K562 (cell line): ENCODE results near the gene ALOX5. TPM values are rescaled to one million over a fixed set of nuclear protein-coding genes. Genes with fewer than 3 reads are reported as not detected.

Experiments used
- BDP1 ChIP-seq: IDR thresholded peaks from 3 replicates; pipeline ENCODE4 v1.6.1; 2011; ENCODE audit not compliant: insufficient read length, insufficient read depth
- BRF1 ChIP-seq: IDR thresholded peaks from 3 replicates; pipeline ENCODE4 v1.6.1; 2011; ENCODE audit warnings: borderline replicate concordance, mild to moderate bottlenecking; ENCODE audit not compliant: insufficient read length; ENCODE audit errors: extremely low read depth
- CEBPG ChIP-seq, 3 experiments: fragments of 200-800 bp in 1 of 3; sonication (Bioruptor generic) in 1 of 3; sonication (generic) in 1 of 3; formaldehyde crosslinking in 1 of 3; IDR thresholded peaks in 2 of 3; conservative IDR thresholded peaks in 1 of 3; 2 replicates each; pipeline versions ENCODE4 v1.6.1 to v1.8.0; 2016 to 2022; ENCODE audit warnings: missing compliant biosample characterization in 2 of 3, missing genetic modification characterization in 2 of 3, mild to moderate bottlenecking in 1 of 3, missing genetic modification reagents in 1 of 3
- E2F3 ChIP-seq: fragments of 250-450 bp; sonication (Bioruptor Pico); IDR thresholded peaks from 2 replicates; pipeline ENCODE4 v1.4.0; 2020; ENCODE audit warnings: mild to moderate bottlenecking
- FOXP4 ChIP-seq: sonication (generic); formaldehyde crosslinking; IDR thresholded peaks from 2 replicates; pipeline ENCODE4 v1.8.0; 2022; ENCODE audit warnings: mild to moderate bottlenecking, missing genetic modification reagents, borderline replicate concordance
- HMG20B ChIP-seq: fragments of 250-450 bp; sonication (Bioruptor Pico); IDR thresholded peaks from 2 replicates; pipeline ENCODE4 v1.5.0; 2021; ENCODE audit warnings: mild to moderate bottlenecking
- MTA1 ChIP-seq: fragments of 450-650 bp; IDR thresholded peaks from 2 replicates; pipeline ENCODE4 v1.6.1; 2017; ENCODE audit warnings: borderline replicate concordance
- NFE2 ChIP-seq: IDR thresholded peaks from 2 replicates; pipeline ENCODE4 v1.6.1; 2014; ENCODE audit warnings: antibody characterized with exemption, low read depth
- PCBP1 ChIP-seq: fragments of 200-400 bp; formaldehyde crosslinking; IDR thresholded peaks from 2 replicates; pipeline ENCODE4 v1.6.1; 2018; ENCODE audit warnings: mild to moderate bottlenecking, low read depth, low read length; ENCODE audit not compliant: poor library complexity, severe bottlenecking
- TAF15 ChIP-seq: fragments of 200-400 bp; formaldehyde crosslinking; IDR thresholded peaks from 2 replicates; pipeline ENCODE4 v1.6.1; 2017; ENCODE audit warnings: mild to moderate bottlenecking, low read depth, low read length, moderate library complexity
- TRIM25 ChIP-seq: fragments of 450-650 bp; IDR thresholded peaks from 2 replicates; pipeline ENCODE4 v1.7.0; 2016; ENCODE audit warnings: borderline replicate concordance
- USF1 ChIP-seq: sonication (generic); formaldehyde crosslinking; IDR thresholded peaks from 2 replicates; pipeline ENCODE4 v1.9.0; 2022; ENCODE audit warnings: mild to moderate bottlenecking, missing genetic modification reagents
- ZNF668 ChIP-seq: fragments of 250-450 bp; sonication (Bioruptor Pico); IDR thresholded peaks from 2 replicates; pipeline ENCODE4 v1.8.0; 2022; ENCODE audit warnings: mild to moderate bottlenecking, inconsistent platforms
- polyA plus RNA-seq, 8 experiments: library from polyadenylated mRNA; depleted of rRNA in 4 of 8; stranded (reverse) in 5 of 8; unstranded in 3 of 8; fragments of >200 nt; fragmentation: Nextera tagmentation in 2 of 8; fragmentation: Illumina TruSeq in 1 of 8; extraction: Ambion mirVana in 2 of 8; extraction: Trizol in 1 of 8; gene quantifications; 2 replicates each; pipeline versions ENCODE4 v1.2.1 to v1.2.3, GENCODE V29; 2011 to 2014; ENCODE audit warnings: inconsistent platforms in 1 of 8, missing spikeins in 1 of 8
- total RNA-seq, 7 experiments: library from RNA; depleted of rRNA in 6 of 7; stranded (reverse); fragments of >200 nt in 6 of 7; fragmentation: Illumina TruSeq in 2 of 7; extraction: Trizol in 2 of 7; gene quantifications; 2 replicates each; pipeline versions ENCODE4 v1.2.1 to v1.2.3, GENCODE V29; 2011 to 2021; ENCODE audit warnings: low replicate concordance in 1 of 7
- TF ChIP-seq, protein P1 (sequence below), 2 experiments: fragments of 450-650 bp; IDR thresholded peaks; 2 replicates each; pipeline ENCODE4 v1.6.1; 2018; ENCODE audit warnings: mild to moderate bottlenecking in 2 of 2, low read depth in 1 of 2; ENCODE audit not compliant: partially characterized antibody in 2 of 2
- TF ChIP-seq, protein P2 (sequence below): fragments of 450-650 bp; IDR thresholded peaks from one replicate; pipeline ENCODE4 v1.6.1; 2018; ENCODE audit warnings: mild to moderate bottlenecking, moderate library complexity; ENCODE audit not compliant: partially characterized antibody

The ALOX5 gene
- total and polyA plus RNA-seq, 9 of the 15 experiments (the other 6 are each of a cell fraction or from before 2014, with no cell fraction given) = 0.10 to 2.4 (median 1.4) TPM

- TF ChIP-seq, protein P1, sequence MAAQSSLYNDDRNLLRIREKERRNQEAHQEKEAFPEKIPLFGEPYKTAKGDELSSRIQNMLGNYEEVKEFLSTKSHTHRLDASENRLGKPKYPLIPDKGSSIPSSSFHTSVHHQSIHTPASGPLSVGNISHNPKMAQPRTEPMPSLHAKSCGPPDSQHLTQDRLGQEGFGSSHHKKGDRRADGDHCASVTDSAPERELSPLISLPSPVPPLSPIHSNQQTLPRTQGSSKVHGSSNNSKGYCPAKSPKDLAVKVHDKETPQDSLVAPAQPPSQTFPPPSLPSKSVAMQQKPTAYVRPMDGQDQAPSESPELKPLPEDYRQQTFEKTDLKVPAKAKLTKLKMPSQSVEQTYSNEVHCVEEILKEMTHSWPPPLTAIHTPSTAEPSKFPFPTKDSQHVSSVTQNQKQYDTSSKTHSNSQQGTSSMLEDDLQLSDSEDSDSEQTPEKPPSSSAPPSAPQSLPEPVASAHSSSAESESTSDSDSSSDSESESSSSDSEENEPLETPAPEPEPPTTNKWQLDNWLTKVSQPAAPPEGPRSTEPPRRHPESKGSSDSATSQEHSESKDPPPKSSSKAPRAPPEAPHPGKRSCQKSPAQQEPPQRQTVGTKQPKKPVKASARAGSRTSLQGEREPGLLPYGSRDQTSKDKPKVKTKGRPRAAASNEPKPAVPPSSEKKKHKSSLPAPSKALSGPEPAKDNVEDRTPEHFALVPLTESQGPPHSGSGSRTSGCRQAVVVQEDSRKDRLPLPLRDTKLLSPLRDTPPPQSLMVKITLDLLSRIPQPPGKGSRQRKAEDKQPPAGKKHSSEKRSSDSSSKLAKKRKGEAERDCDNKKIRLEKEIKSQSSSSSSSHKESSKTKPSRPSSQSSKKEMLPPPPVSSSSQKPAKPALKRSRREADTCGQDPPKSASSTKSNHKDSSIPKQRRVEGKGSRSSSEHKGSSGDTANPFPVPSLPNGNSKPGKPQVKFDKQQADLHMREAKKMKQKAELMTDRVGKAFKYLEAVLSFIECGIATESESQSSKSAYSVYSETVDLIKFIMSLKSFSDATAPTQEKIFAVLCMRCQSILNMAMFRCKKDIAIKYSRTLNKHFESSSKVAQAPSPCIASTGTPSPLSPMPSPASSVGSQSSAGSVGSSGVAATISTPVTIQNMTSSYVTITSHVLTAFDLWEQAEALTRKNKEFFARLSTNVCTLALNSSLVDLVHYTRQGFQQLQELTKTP (IDR thresholded peaks at IDR 0.05; ENCODE audit: low read depth in 1 of 2, partially characterized antibody in 2 of 2) = peak; percentile 76 to 98
- TF ChIP-seq, protein P2, sequence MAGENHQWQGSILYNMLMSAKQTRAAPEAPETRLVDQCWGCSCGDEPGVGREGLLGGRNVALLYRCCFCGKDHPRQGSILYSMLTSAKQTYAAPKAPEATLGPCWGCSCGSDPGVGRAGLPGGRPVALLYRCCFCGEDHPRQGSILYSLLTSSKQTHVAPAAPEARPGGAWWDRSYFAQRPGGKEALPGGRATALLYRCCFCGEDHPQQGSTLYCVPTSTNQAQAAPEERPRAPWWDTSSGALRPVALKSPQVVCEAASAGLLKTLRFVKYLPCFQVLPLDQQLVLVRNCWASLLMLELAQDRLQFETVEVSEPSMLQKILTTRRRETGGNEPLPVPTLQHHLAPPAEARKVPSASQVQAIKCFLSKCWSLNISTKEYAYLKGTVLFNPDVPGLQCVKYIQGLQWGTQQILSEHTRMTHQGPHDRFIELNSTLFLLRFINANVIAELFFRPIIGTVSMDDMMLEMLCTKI = no peak
- TF ChIP-seq MTA1 (peak; percentile 93), USF1 (CRISPR knock-in tag) (peak; percentile 98), BDP1 (no peak), PCBP1 (no peak), HMG20B (CRISPR knock-in tag) (no peak), TRIM25 (no peak), BRF1 (no peak), E2F3 (CRISPR knock-in tag) (0 out of 2 replicates have a peak, but pooled peaks have one; percentile 48), FOXP4 (CRISPR knock-in tag) (no peak), NFE2 (peak; percentile 86), CEBPG (CRISPR knock-in tag; IDR thresholded peaks at IDR 0.05) (peak; percentile 70), CEBPG (tag; conservative IDR thresholded peaks at IDR 0.05 in 1 of 2, IDR thresholded peaks at IDR 0.05 in 1 of 2) (peak; percentile 81 to 87), ZNF668 (0 out of 2 replicates have a peak, but pooled peaks have one; percentile 35), TAF15 (no peak)
Measured at GRCh38 chr10:45470098-45471012, 96.3 kb downstream of the ALOX5 start (continued).
